ENCODE data around the gene NUP37.

GRCh38 chr12:102031852-102032251 lies 88.1 kb downstream of the NUP37 start:
- no peak for TF ChIP-seq TAF1 (IDR thresholded peaks at IDR 0.05; ENCODE audit: low read depth, low read length)
- no peak for TF ChIP-seq POLR2AphosphoS5 (IDR thresholded peaks at IDR 0.05; ENCODE audit: low read depth, low read length)
